SJSA1 (cell line): Measurements from ENCODE around the gene PPP2R5D. TPM values are rescaled to one million over a fixed set of nuclear protein-coding genes. Genes with fewer than 3 reads are reported as not detected.
"Not testable (repeated sequence)": the region's sequence is repeated elsewhere in the genome, so short reads cannot be mapped to it uniquely, and the experiment has no call there.

ENCODE experiments used
- DNase-seq, 2 experiments: peaks; one replicate each; pipeline ENCODE4 v3.0.0-alpha.2; 2015 to 2020; ENCODE audit warnings: low spot score in 2 of 2, low read depth in 1 of 2
- H3K27ac ChIP-seq: fragments of 250-450 bp; sonication (Bioruptor Pico); 2 replicates; pipeline ENCODE4 v1.5.1; 2020; ENCODE audit warnings: mild to moderate bottlenecking, moderate library complexity
- H3K27me3 ChIP-seq: fragments of 250-450 bp; sonication (Bioruptor Pico); replicated peaks from 2 replicates; pipeline ENCODE4 v1.5.1; 2020; ENCODE audit warnings: mild to moderate bottlenecking, moderate library complexity
- H3K36me3 ChIP-seq: fragments of 250-450 bp; sonication (Bioruptor Pico); 2 replicates; pipeline ENCODE4 v1.5.1; 2020; ENCODE audit warnings: mild to moderate bottlenecking
- H3K4me1 ChIP-seq: fragments of 250-450 bp; sonication (Bioruptor Pico); replicated peaks from 2 replicates; pipeline ENCODE4 v1.6.1; 2021; ENCODE audit warnings: mild to moderate bottlenecking
- H3K4me3 ChIP-seq: fragments of 250-450 bp; sonication (Bioruptor Pico); 2 replicates; pipeline ENCODE4 v1.5.1; 2020; ENCODE audit warnings: mild to moderate bottlenecking
- H3K9me3 ChIP-seq: fragments of 250-450 bp; sonication (Bioruptor Pico); replicated peaks from 2 replicates; pipeline ENCODE4 v1.5.1; 2020; ENCODE audit warnings: mild to moderate bottlenecking
- total RNA-seq: library from RNA; depleted of rRNA; stranded (reverse); fragments of >200 nt; shearing (Covaris generic); gene quantifications from 2 replicates; pipeline ENCODE4 v1.2.3, GENCODE V29; 2014

Gene PPP2R5D
- total RNA-seq, 1 experiment from 2014 or later = 63.4 TPM

- no peak for DNase-seq
- Histone ChIP-seq H3K27me3 (no peaks in the 10 kb centered on the region), H3K27ac (no peak overlapping the region), H3K4me1 (no peaks in the 10 kb centered on the region), H3K4me3 (no peak overlapping the region), H3K9me3 (no peaks in the 10 kb centered on the region), H3K36me3 (peaks cover 85% of the 10 kb centered on the region)
Observed at GRCh38 chr6:43035495-43036194, 51.3 kb downstream of the PPP2R5D start.

- Histone ChIP-seq H3K4me3 (no peak overlapping the region), H3K36me3 (peaks cover 83% of the 10 kb centered on the region), H3K27ac (no peak overlapping the region), H3K4me1 (no peaks in the 10 kb centered on the region), H3K27me3 (no peaks in the 10 kb centered on the region), H3K9me3 (no peaks in the 10 kb centered on the region)
- DNase-seq = no peak
Observed at GRCh38 chr6:43036712-43037111, 52.3 kb downstream of the PPP2R5D start.

GRCh38 chr6:43037197-43037596 is 52.8 kb downstream of the PPP2R5D start:
- Histone ChIP-seq H3K4me3 (no peak overlapping the region), H3K27ac (no peak overlapping the region), H3K9me3 (no peaks in the 10 kb centered on the region), H3K27me3 (no peaks in the 10 kb centered on the region), H3K36me3 (peaks cover 80% of the 10 kb centered on the region), H3K4me1 (no peaks in the 10 kb centered on the region)
- no peak for DNase-seq

- peaks cover 80% of the 10 kb centered on the region for H3K36me3 ChIP-seq
- DNase-seq = no peak
Observed at GRCh38 chr6:43037706-43038105, 53.3 kb downstream of the PPP2R5D start.

GRCh38 chr6:43038727-43039126 is 54.4 kb downstream of the PPP2R5D start:
- no peaks in the 10 kb centered on the region for H3K4me1 ChIP-seq
- DNase-seq = no peak
- H3K27me3 ChIP-seq = no peaks in the 10 kb centered on the region
- H3K36me3 ChIP-seq = peaks cover 80% of the 10 kb centered on the region
- no peaks in the 10 kb centered on the region for H3K9me3 ChIP-seq
- H3K27ac ChIP-seq = no peak overlapping the region
- H3K4me3 ChIP-seq = no peak overlapping the region

More at GRCh38 chr6:43037706-43038105, 53.3 kb downstream of the PPP2R5D start:
- Histone ChIP-seq H3K9me3 (no peaks in the 10 kb centered on the region), H3K27me3 (no peaks in the 10 kb centered on the region), H3K4me1 (no peaks in the 10 kb centered on the region), H3K27ac (no peak overlapping the region), H3K4me3 (no peak overlapping the region)

- DNase-seq = no peak
- no peak overlapping the region for H3K4me3 ChIP-seq
- H3K9me3 ChIP-seq = no peaks in the 10 kb centered on the region
- H3K27ac ChIP-seq = no peak overlapping the region
- peaks cover 80% of the 10 kb centered on the region for H3K36me3 ChIP-seq
- H3K4me1 ChIP-seq = no peaks in the 10 kb centered on the region
- H3K27me3 ChIP-seq = no peaks in the 10 kb centered on the region
Observed at GRCh38 chr6:43040542-43041257, 56.3 kb downstream of the PPP2R5D start.

- H3K27me3 ChIP-seq, DNase-seq, H3K9me3 ChIP-seq, H3K4me3 ChIP-seq, H3K27ac ChIP-seq, H3K4me1 ChIP-seq: not testable (repeated sequence)
- peaks cover 82% of the 10 kb centered on the region for H3K36me3 ChIP-seq
Observed at GRCh38 chr6:43041475-43041874, 57.1 kb downstream of the PPP2R5D start.

- peaks cover 82% of the 10 kb centered on the region for H3K36me3 ChIP-seq
- no peak overlapping the region for H3K27ac ChIP-seq
- DNase-seq = no peak
- no peaks in the 10 kb centered on the region for H3K9me3 ChIP-seq
- no peak overlapping the region for H3K4me3 ChIP-seq
- no peaks in the 10 kb centered on the region for H3K4me1 ChIP-seq
- no peaks in the 10 kb centered on the region for H3K27me3 ChIP-seq
Observed at GRCh38 chr6:43043310-43043709, 58.9 kb downstream of the PPP2R5D start.

GRCh38 chr6:43045371-43045930 is 61.1 kb downstream of the PPP2R5D start:
- H3K27me3 ChIP-seq = no peaks in the 10 kb centered on the region
- H3K9me3 ChIP-seq = no peaks in the 10 kb centered on the region
- no peak overlapping the region for H3K4me3 ChIP-seq
- no peak for DNase-seq
- H3K27ac ChIP-seq = no peak overlapping the region
- no peaks in the 10 kb centered on the region for H3K4me1 ChIP-seq
- H3K36me3 ChIP-seq = peaks cover 83% of the 10 kb centered on the region

GRCh38 chr6:43047998-43048397 is 63.6 kb downstream of the PPP2R5D start:
- no peaks in the 10 kb centered on the region for H3K9me3 ChIP-seq
- peaks cover 86% of the 10 kb centered on the region for H3K36me3 ChIP-seq
- no peaks in the 10 kb centered on the region for H3K27me3 ChIP-seq
- peaks cover 11% of the 10 kb centered on the region for H3K4me1 ChIP-seq
- no peak overlapping the region for H3K4me3 ChIP-seq
- no peak overlapping the region for H3K27ac ChIP-seq
- DNase-seq = no peak

- Histone ChIP-seq H3K4me1 (peaks cover 18% of the 10 kb centered on the region), H3K9me3 (no peaks in the 10 kb centered on the region), H3K4me3 (no peak overlapping the region), H3K27ac (no peak overlapping the region), H3K36me3 (peaks cover 77% of the 10 kb centered on the region), H3K27me3 (no peaks in the 10 kb centered on the region)
- DNase-seq = no peak
Observed at GRCh38 chr6:43050981-43051380, 66.6 kb downstream of the PPP2R5D start.

- Histone ChIP-seq H3K36me3 (peaks cover 68% of the 10 kb centered on the region), H3K4me3 (peak overlapping the region; percentile 57), H3K9me3 (no peaks in the 10 kb centered on the region), H3K4me1 (peaks cover 18% of the 10 kb centered on the region), H3K27ac (no peak overlapping the region), H3K27me3 (no peaks in the 10 kb centered on the region)
- no peak for DNase-seq
Observed at GRCh38 chr6:43052225-43052841, 68.0 kb downstream of the PPP2R5D start.

- Histone ChIP-seq H3K27ac (peak overlapping the region; percentile 74), H3K27me3 (no peaks in the 10 kb centered on the region), H3K36me3 (peaks cover 69% of the 10 kb centered on the region), H3K4me3 (peak overlapping the region; percentile 57), H3K4me1 (peaks cover 19% of the 10 kb centered on the region), H3K9me3 (no peaks in the 10 kb centered on the region)
- DNase-seq = no peak
Observed at GRCh38 chr6:43052842-43053544, 68.6 kb downstream of the PPP2R5D start.
